GM12864 (cell line): ENCODE data around the gene HES1.

Experiments
- DNase-seq: peaks from one replicate; pipeline ENCODE4 v3.0.0-alpha.2; 2011; ENCODE audit warnings: low read depth
- H3K4me3 ChIP-seq: 2 replicates; pipeline ENCODE4 v1.5.1; 2011; ENCODE audit warnings: mild to moderate bottlenecking, low read depth, low read length, control low read depth
- CTCF ChIP-seq: IDR thresholded peaks from 2 replicates; pipeline ENCODE4 v1.5.1; 2011; ENCODE audit warnings: low read depth, mild to moderate bottlenecking, moderate library complexity, low read length, control low read depth, inconsistent platforms; ENCODE audit errors: missing control alignments

The HES1 gene

GRCh38 chr3:194103505-194103904 lies 32.4 kb upstream of the HES1 start:
- no peak overlapping the region for H3K4me3 ChIP-seq
- no peak for DNase-seq
- TF ChIP-seq CTCF = no peak

- peak; percentile 61 for DNase-seq
- TF ChIP-seq CTCF = no peak
- no peak overlapping the region for H3K4me3 ChIP-seq
These were observed 31.8 kb upstream of the HES1 start for GRCh38 chr3:194103983-194104751.

- TF ChIP-seq CTCF = no peak
These were observed 30.7 kb upstream of the HES1 start for GRCh38 chr3:194105292-194105691.

GRCh38 chr3:194107107-194107506 lies 28.8 kb upstream of the HES1 start:
- DNase-seq = no peak
- no peak overlapping the region for H3K4me3 ChIP-seq
- TF ChIP-seq CTCF = no peak

More at GRCh38 chr3:194105292-194105691, 30.7 kb upstream of the HES1 start:
- no peak for DNase-seq
- no peak overlapping the region for H3K4me3 ChIP-seq

- no peak for DNase-seq
- no peak for TF ChIP-seq CTCF
- H3K4me3 ChIP-seq = no peak overlapping the region
These were observed 26.6 kb upstream of the HES1 start for GRCh38 chr3:194109192-194109863.

GRCh38 chr3:194110483-194110882 lies 25.5 kb upstream of the HES1 start:
- TF ChIP-seq CTCF = no peak
- no peak for DNase-seq
- no peak overlapping the region for H3K4me3 ChIP-seq
